ENCODE results near the gene CFAP77.

Gene CFAP77

DNA sequence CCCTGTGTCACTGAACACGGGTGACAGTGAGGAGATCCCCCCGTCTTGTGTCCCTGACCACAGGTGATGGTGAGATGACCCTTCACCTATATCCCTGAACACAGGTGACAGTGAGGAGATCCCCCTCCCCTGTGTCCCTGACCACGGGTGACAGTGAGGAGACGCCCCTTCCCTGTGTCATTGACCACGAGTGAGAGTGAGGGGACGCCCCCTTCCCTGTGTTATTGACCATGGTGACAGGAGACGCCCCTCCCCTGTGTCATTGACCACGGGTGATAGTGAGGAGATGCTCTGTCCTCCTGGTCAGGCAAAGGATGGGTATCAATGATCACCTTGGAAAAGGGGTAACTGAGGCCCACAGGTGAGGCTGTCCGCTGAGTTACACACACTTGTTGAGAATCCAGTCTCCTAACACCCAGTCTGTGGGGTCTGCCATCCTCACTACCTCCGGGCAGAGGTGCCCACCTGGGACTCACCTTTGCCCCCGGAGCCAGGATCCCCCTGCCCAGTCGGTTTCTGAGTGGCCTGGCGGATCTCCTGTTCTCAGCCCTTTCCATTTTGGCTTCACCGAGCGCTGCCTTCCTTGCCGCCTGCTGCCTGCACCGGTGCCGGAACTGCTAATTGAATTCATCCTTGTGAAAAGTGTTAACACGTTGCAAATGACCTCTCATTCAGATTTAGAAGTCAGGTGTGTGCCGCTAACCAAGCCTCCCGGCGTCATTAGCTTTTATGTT, 104.2 kb downstream of the CFAP77 start:
- in situ Hi-C loops (cut with MboI; ENCODE audit: low sequenced_read_pairs) = no loop called here

DNA sequence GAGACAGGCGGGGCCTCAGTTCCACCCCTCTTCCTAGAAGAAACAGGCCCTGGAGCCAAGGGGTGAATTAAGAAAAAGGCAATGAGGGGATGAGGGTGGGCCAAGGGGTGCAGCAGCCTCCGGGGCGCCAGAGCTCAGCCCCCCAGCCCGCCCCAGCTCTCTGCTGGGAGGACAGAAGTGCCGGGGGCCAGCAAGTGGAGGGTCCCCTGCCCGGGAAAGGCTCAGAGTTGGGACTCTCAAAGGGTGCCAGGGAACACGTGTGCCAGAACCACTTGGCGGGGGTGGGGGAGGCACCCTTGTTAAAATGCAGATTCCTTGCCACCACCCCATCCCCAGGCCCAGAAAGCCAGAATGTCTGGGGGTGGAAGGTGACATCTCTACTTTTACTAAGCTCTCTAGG, 104.8 kb downstream of the CFAP77 start:
- in situ Hi-C loops (cut with MboI; ENCODE audit: low sequenced_read_pairs) = no loop called here

DNA sequence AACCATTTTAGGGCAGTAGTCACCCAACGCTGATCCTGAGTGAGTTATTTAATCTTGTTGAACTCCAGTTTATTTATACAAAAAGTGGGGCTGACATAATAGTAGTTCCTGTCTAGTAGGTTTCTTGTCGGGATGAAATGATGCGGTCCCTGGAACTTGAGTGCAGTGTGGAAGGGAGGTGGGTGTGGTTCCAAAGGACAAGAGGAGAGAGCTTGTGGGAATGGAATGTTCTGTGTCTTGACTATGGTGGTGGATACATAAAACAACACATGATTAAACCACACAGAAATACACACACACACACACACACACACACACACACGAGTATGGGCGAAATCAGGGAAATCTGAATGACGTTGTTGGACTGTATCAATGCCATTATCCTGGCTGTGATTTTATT, 106.3 kb downstream of the CFAP77 start:
- in situ Hi-C loops (cut with MboI; ENCODE audit: low sequenced_read_pairs) = no loop called here

DNA sequence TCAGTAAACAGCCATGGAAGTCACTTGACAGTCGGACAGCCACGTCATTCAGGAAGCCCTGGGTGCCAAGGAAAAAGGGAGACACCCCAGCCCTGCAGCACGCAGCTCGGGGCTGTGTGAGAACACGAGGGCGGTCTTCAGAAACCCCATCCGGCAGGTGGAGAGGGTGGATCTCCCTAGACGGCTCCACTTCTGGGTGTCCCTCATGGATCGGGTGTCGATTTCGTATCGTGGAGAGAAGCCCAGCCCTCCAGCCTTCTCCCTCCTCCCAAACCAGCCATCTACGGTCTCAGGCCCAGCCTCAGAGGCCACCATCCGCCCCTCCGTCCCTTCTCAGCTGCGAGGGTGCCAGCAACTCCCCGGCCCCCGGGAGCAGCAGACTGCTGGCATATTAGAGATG, 106.9 kb downstream of the CFAP77 start:
- in situ Hi-C loops (cut with MboI; ENCODE audit: low sequenced_read_pairs) = no loop called here

DNA sequence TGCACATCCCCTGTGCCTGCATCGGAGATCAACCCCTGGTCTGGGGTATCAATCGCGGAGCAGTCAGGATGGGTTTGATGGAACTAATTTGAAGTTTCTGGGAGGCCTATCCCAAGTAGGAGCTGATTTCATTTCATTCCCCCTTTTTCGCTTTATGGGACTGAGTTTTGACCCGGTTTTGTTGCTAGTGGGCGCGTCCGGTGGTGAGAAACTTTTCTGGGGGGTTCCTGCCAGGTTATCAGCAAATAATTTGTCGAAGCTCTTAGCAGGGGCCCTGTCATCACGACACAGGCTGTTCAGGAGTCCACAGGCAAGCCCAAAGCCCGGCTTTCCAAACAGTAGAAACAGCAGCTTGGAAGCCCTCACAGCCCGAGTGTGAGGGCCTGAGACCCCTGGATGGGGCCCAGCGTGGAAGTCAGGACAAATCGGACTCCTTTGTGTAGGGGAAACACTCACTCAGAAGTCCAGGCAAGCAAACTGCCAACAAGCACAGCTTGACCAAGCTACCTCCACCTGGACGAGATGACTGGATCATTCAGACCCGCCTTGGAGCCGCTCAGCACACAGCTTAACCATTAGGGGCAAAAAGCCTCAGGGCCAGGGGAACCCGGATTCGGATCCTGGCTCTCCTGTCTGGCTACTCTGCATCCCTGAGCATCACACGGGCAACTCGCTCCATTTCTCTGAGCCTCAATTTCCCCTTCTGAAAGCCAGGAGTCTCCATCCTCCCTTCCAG, 108.0 kb downstream of the CFAP77 start:
- in situ Hi-C loops (cut with MboI; ENCODE audit: low sequenced_read_pairs) = no loop called here

DNA sequence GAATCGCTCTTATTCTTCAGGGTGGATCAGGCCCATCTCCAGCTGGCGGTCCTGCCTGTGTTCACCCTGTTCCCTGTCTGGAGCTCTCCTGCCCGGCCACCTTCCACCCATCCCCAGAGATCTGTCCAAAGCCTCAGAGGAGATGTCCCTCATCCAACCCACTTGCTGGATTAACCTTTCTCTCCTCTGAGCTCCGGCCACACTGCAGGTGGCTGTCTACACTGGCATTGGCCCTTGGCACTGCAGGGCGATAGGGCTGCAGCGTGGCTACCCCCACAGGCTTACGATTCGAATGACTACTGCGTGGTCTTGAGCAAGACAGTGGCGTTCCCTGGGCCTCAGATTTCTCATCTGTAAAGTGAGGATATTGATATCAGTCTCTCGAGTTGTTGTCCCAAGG, 108.6 kb downstream of the CFAP77 start:
- in situ Hi-C loops (cut with MboI; ENCODE audit: low sequenced_read_pairs) = no loop called here

DNA sequence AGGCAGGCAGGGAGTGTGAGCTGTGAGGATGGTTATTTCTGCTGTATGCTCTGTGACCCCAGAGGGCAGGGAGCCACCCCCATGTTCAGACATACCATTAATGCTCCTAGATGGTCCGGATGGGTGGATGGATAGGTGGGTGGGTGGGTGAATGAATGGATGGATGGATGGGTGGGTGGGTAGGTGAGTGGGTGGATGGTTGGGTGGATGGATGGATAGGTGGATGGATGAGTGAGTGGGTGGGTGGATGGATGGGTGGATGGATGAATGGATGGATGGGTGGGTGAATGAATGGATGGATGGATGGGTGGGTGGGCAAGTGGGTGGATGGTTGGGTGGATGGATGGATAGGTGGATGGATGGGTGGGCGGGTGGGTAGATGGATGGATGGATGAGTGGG, 109.0 kb downstream of the CFAP77 start:
- in situ Hi-C loops (cut with MboI; ENCODE audit: low sequenced_read_pairs) = no loop called here

DNA sequence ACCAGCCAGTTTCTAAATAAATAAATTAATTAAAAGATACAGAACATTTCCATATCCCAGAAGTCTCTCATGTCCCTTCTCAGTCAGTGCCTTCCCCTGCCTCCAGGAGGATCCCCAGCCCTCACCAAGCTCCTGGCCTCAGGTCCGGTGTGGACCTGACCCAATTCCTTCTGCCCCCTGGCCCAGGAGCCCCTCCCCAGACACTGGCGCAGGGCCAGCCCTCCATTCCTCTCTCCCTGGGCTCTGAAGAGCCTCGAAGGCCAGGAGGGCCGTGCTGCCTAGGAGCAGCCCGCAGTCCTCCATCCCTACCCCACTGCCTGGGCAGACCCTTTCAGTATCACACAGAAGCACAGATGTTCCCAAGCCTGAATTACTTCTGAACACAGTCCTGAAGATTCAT, 110.6 kb downstream of the CFAP77 start:
- in situ Hi-C loops (cut with MboI; ENCODE audit: low sequenced_read_pairs) = no loop called here

DNA sequence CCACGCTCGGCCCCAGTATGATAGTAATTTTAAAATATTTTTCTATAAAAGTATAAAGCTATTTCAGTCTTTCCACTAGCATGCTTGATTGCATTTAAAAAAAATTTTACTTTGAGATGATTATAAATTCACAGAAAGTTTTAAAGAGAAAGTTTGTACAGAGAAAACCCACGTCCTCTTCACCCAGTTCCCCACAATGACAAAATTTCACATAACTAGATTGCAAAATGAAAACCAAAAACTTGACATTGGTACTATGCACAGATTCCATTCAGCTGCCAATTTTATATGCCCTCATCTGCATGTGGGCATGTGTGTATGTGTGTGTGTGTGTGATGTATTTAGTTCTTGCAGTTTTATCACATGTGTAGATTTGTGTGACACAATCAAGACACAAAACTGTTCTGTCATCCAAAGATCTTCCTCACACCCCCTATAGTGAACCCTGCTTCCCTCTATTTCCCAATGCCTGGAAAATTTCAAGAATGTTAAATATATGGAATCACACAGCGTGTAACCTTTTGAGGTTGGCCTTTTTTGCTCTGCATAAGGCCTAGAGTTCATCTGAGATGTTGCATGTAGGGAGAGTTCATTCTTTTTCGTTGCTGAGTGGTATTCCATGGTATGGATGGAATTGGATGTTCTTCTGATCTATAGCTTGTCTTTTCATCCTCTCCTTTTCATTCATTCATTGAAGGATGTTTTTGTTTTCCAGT, 115.5 kb downstream of the CFAP77 start:
- in situ Hi-C loops (cut with MboI; ENCODE audit: low sequenced_read_pairs) = no loop called here

DNA sequence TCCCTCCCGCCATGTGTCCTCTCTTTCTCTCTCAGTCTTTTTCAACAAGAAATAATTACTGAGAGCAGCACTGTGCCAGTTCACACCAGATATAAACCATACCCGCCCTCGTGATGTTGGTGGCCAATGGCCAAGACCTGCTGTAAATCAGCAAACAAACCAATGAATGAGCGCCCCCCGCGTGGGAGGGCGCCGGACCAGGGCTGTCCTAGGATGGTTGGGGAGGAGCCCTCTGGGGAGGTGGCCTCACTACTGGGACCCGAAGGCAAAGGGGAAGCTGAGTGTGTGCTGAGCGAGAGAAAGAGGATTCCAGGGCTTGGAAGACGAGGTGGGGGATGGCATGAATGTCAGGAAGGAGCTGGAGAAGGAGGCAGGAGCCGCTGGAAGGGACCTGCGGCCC, 121.2 kb downstream of the CFAP77 start:
- in situ Hi-C loops (cut with MboI; ENCODE audit: low sequenced_read_pairs) = no loop called here

DNA sequence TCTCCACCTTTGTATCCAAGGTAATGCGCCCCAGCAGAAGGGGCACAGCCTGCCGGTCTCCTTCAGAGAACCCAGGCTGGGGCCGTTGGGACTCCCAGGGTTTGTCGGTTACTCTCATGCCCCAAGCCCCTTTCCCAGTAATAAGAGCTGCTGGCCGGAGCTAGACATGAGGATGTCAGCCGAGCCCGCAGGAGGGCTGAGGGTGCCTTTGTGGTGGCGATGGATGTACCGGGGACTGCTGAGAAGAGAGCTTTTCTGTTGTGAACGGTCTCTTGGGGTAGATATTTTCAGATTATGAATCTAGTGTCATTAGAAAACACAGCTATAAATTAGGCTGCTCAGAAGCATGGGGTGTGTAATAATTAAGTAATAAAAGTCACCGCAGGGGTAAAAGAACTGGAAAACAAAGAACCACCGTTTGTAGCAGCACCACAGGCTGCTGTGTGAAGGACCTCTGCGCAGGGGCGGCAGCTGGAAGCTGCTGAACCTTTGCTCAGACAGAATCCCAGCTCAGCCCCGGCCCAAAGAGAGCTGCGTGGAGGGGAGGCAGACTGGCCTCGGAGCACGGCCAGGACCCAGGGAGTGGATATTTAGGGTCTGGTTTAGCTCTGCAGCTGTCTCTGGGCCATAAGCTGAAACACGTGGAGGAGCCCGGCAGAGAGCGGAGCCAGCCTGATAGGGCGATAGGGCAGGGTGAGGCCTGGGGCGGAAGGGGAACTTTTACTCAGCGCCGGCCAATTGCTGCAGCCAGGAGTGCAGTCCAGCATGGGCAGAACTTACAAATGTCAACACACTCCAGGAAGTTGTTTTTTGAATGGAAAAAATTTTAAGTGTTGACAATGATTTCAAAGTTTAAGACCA, 121.9 kb downstream of the CFAP77 start:
- in situ Hi-C loops (cut with MboI; ENCODE audit: low sequenced_read_pairs) = no loop called here

DNA sequence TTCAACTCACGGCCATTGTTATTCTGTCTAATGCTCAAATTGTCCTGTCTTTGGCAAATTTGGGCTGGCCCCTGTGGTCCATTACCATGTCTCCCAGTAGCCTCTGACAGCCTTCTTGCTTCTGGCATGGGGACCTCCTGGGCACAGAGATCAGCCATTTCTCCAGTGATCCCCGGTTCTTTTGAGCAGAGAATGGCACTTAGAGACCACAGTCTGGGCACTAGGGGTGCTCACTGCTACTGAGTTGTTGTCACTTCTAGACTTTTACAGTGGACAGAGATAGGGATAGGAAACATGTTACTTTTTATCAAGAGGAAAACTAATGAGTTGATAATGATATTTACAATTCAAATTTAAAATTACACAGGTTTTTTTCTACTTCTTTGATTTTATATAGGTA, 124.8 kb downstream of the CFAP77 start:
- in situ Hi-C loops (cut with MboI; ENCODE audit: low sequenced_read_pairs) = no loop called here

DNA sequence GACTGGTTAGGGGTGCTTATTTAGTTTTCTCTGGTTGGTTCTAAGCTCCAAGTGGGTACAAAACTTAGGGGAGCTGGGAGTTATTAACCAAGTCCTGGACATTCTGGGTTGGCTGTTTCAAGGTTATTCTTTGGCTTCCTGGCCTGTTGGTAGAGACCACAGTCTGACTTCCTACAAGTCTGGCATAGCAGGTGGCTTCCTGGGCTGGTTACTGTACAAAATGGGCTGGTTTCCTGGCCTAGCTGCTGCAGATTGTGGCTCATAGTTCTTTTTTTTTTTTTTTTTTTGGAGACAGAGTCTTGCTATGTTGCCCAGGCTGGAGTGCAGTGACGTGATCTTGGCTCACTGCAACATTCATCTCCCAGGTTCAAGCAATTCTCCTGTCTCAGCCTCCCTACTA, 126.1 kb downstream of the CFAP77 start:
- in situ Hi-C loops (cut with MboI; ENCODE audit: low sequenced_read_pairs) = no loop called here

DNA sequence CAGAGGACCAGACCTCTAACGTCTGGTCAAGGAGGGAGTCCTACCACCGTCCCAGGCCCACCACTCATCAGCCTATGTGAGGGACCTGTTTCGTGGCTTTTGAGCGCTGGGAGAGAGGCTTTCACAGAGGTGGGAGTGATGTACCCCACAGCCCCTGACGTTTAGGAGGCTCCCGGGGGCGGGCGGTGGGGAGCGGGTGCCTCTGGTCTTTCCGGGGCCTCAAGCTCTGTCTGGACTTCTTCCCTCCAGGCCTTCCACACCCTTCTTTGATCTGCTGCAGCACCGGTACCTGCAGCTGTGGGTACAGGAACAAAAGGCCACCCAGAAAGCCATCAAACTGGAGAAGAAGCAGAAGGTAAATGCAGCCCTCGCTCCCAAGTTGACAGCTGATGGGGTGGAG, 127.3 kb downstream of the CFAP77 start:
- in situ Hi-C loops (cut with MboI; ENCODE audit: low sequenced_read_pairs) = no loop called here

DNA sequence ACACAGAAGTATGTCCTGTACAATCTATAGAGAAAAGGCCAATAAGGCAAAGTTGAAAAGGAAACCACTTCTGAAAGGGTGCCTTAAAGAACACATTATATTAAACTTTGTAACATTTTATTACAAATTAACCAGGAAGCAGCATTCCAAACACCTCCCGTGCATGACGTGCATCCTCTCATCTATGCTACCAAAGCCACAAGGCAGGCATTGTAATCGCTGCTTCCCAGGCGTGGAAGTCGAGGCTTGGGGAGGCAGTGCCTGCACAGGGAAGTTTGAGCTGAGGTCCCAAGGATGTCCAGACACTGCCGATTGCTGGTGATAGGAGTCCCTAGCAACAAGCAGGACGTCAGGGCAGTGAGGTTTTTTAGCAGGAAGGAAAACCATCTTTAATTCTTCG, 128.1 kb downstream of the CFAP77 start:
- in situ Hi-C loops (cut with MboI; ENCODE audit: low sequenced_read_pairs) = no loop called here

DNA sequence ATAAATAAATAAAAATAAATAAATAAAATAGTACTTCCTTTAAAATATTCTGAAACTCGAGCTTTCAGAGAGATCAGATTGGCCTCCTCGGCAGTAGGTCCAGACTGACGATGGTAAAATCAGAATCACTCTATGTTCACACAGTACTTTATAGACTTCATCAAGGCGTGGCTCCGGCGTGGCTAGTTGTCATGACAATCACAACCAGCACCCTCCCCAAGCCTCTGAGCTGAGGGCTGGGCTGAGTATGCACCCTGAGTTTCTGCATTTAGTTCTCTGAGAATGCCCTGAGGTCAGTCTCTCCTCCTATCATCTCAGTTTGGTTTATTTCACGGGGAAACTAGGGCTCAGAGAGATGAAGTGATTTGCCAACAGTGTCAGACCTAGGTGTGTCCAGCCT, 129.1 kb downstream of the CFAP77 start:
- in situ Hi-C loops (cut with MboI; ENCODE audit: low sequenced_read_pairs) = no loop called here

DNA sequence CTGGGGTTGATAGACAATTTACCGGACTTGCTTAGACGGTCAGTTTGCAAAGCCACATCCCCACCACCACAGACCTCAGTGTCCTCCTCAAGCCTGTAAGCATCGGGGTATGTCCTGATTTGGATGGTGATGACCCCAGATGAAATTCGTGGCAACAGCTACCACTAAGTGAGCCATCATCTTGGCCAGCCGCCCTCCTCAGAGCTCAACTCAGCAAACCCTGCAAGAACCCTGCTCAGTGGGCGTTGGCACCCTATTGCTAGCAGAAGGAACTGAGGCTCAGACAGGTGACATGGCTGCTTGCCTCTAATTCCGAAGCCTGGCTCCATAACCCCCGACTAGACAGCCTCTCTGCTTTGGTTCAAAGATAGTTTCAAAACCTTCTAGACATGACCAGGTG, 131.0 kb downstream of the CFAP77 start:
- in situ Hi-C loops (cut with MboI; ENCODE audit: low sequenced_read_pairs) = no loop called here

DNA sequence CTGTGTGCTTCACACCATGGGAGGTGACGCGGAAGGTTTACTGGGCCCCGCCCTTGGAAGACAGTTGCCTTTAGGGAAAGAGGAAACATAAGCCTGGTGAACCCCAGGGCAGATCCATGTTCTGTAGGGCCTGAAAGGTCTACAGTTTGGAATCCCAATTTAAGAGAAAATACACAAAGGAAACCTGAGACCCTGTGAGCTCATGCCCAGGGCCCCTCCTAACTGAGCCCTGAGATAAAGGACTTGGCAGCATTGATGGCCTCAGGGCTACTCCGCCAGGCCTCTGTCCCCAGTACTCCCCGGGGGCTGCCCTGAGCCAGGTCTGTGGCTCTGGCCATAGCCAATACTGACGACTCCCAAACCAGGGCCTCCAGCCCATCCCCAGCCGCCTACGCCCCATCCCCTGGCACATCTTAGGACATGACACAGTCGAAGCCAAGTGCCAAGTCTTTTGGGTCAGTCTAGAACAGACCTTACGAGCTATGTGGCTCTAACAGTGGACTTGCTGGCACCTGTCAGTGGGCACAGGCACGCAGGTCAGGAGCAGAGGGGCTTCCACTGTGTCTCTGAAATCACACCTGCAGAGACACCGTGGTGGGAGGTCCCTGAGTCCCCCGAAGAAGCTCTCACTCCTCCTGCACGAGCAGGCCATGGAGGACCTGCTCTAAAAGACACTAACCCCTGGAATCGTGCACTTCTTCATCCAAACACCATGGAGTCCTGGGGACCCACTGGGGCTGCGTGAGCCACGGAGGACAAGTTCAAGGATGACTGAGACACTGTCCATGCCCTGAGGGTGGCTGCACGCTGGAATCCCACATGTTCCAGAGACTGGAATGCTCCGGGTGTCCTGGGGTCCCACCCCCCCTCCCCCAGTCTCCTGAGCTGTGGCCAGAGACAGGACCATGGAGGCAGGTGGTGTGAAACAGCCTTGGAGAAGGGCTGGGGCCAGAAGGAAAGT, 132.1 kb downstream of the CFAP77 start:
- in situ Hi-C loops (cut with MboI; ENCODE audit: low sequenced_read_pairs) = no loop called here

DNA sequence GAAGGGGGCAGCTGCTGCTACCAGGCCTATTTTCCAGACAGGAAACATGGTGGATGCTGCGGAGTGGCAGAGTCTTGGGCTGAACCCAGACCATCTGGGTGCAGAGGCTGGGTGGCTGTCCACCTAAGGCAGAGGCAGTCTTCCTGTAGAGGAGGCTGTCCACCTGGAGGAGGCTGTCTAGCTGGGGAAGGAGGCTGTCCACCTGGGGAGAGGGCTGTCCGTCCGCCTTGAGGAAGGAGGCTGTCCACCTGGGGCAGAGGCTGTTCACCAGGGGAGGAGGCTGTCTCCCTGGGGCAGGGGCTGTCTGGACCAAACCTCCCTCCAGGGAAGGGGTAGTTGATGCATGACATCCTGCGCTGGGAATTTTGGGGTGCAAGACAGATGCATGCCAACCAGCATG, 133.2 kb downstream of the CFAP77 start:
- in situ Hi-C loops (cut with MboI; ENCODE audit: low sequenced_read_pairs) = no loop called here

DNA sequence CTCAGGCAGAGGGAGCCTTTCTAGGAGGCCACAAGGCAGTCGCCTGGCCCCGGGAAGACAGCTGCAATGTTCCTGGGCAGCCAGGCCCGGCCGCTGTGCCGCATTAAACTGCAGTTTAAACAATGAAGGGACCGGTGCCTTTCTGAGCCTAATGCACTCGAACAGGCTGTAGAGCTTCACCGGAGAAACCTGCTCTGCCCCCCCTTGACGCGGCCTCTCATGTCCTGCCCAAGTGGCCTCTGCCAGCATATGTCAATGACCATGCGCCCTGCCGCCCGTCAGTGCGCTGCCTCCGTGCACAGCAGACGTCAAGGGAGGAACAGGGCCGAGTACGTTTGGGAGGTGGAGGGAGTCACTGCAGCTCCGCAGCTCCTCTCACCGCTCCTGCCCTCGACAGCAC, 133.9 kb downstream of the CFAP77 start:
- in situ Hi-C loops (cut with MboI; ENCODE audit: low sequenced_read_pairs) = no loop called here

Measured in hTERT RPE-1 (cell line).